Neural progenitor cell (in vitro differentiated cells): ENCODE data around the gene TPPP. TPM values are rescaled to one million over a fixed set of nuclear protein-coding genes. Genes with fewer than 3 reads are reported as not detected.

Experiments
- DNase-seq: peaks from one replicate; pipeline ENCODE4 v3.0.0-alpha.2; 2016; ENCODE audit warnings: low spot score
- H2AFZ ChIP-seq: fragments of 200-600 bp; sonication (generic); replicated peaks from 2 replicates; pipeline ENCODE4 v1.6.1; 2016; ENCODE audit warnings: antibody characterized with exemption
- H3F3A ChIP-seq: fragments of 200-600 bp; sonication (generic); 2 replicates; pipeline ENCODE4 v1.6.1; 2016; ENCODE audit warnings: antibody characterized with exemption, low read depth
- H3K27ac ChIP-seq: fragments of 200-600 bp; sonication (generic); 2 replicates; pipeline ENCODE4 v1.5.1; 2016; ENCODE audit warnings: mild to moderate bottlenecking
- H3K27me3 ChIP-seq: fragments of 200-600 bp; sonication (generic); 2 replicates; pipeline ENCODE4 v1.6.1; 2016; ENCODE audit warnings: mild to moderate bottlenecking, moderate library complexity
- H3K36me3 ChIP-seq: fragments of 200-600 bp; sonication (generic); 2 replicates; pipeline ENCODE4 v1.5.1; 2016
- H3K4me1 ChIP-seq: fragments of 200-600 bp; sonication (generic); 2 replicates; pipeline ENCODE4 v1.6.1; 2016; ENCODE audit warnings: mixed run types
- H3K4me2 ChIP-seq: fragments of 200-600 bp; sonication (generic); 2 replicates; pipeline ENCODE4 v1.6.1; 2016
- H3K4me3 ChIP-seq: fragments of 200-600 bp; sonication (generic); 2 replicates; pipeline ENCODE4 v1.5.1; 2016
- H3K79me2 ChIP-seq: fragments of 200-600 bp; sonication (generic); 2 replicates; pipeline ENCODE4 v1.6.1; 2016; ENCODE audit warnings: low read depth
- H3K9ac ChIP-seq: fragments of 200-600 bp; sonication (generic); 2 replicates; pipeline ENCODE4 v1.6.1; 2016
- H3K9me3 ChIP-seq: fragments of 200-600 bp; sonication (generic); 2 replicates; pipeline ENCODE4 v1.5.1; 2016; ENCODE audit warnings: low read depth
- H4K20me1 ChIP-seq: fragments of 200-600 bp; sonication (generic); 2 replicates; pipeline ENCODE4 v1.6.1; 2016; ENCODE audit warnings: low read depth
- H3K27ac Mint-ChIP-seq: 3 replicates; pipeline ENCODE4 v1.8.0; 2021; ENCODE audit warnings: mixed read lengths
- H3K27me3 Mint-ChIP-seq: 2 replicates; pipeline ENCODE4 v1.8.0; 2022; ENCODE audit warnings: low read depth, mild to moderate bottlenecking, inconsistent platforms, moderate library complexity, mixed read lengths; ENCODE audit not compliant: insufficient read depth
- H3K36me3 Mint-ChIP-seq: 3 replicates; pipeline ENCODE4 v1.8.0; 2021; ENCODE audit warnings: mixed read lengths
- H3K4me1 Mint-ChIP-seq: 3 replicates; pipeline ENCODE4 v1.8.0; 2021; ENCODE audit warnings: mixed read lengths
- H3K4me3 Mint-ChIP-seq: 3 replicates; pipeline ENCODE4 v1.8.0; 2021; ENCODE audit warnings: mild to moderate bottlenecking, moderate library complexity, mixed read lengths
- H3K9me3 Mint-ChIP-seq: 3 replicates; pipeline ENCODE4 v1.8.0; 2020; ENCODE audit warnings: mixed read lengths
- CTCF ChIP-seq: fragments of 200-600 bp; sonication (generic); IDR thresholded peaks from 2 replicates; pipeline ENCODE4 v1.5.1; 2017; ENCODE audit warnings: antibody characterized with exemption, mild to moderate bottlenecking
- EZH2 ChIP-seq: fragments of 200-600 bp; sonication (generic); IDR thresholded peaks from 2 replicates; pipeline ENCODE4 v1.6.1; 2017; ENCODE audit warnings: antibody characterized with exemption, mild to moderate bottlenecking, moderate library complexity
- EZH2phosphoT487 ChIP-seq: fragments of 200-600 bp; sonication (generic); IDR thresholded peaks from 2 replicates; pipeline ENCODE4 v1.6.1; 2017; ENCODE audit warnings: antibody characterized with exemption
- total RNA-seq: library from RNA; depleted of rRNA; stranded (reverse); fragments of >200 nt; gene quantifications from 2 replicates; pipeline ENCODE4 v1.2.3, GENCODE V29; 2015; ENCODE audit warnings: low replicate concordance

Gene TPPP
- total RNA-seq, 1 donor from 2014 or later, result not detected

GRCh38 chr5:669111-669841 is 23.9 kb downstream of the TPPP start:
- Histone ChIP-seq H3K4me1 (peaks cover 8% of the 10 kb centered on the region), H3K4me3 (no peak overlapping the region)
- DNase-seq, result peak; percentile 68

DNA sequence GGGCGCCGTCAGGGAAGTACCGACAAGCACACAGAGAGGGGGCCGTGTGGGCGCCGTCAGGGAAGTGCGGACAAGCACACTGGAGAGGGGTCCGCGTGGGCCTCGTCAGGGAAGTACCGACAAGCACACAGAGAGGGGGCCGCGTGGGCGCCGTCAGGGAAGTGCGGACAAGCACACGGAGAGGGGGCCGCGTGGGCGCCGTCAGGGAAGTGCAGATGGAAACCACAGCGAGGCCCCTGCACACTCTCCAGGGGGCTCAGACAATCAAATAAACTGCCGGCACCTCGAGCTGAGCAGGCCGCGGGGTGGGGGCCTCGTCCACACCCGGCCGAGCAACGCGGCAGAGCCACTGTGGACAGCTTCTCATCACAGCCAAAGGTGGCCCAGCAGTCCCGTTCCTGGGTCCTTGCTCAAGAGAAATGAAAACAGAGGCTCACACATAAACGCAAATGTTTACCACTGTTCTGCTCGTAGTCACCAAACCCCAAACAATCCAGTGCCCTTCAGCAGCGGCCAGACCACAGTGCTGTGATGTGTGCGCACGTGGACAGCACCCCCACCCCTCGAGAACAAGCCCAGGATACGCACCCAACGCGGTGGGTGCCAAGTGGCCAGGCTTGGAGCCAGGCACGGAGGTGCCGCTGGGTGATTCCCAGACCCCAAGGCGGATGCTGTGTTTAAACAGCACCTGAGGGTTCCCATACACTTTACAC is 24.7 kb downstream of the TPPP start:
- Histone ChIP-seq H3K79me2 (no peaks in the 10 kb centered on the region), H3K27me3 (peaks cover 9% of the 10 kb centered on the region), H3K4me1 (peaks cover 6% of the 10 kb centered on the region), H3K4me3 (no peak overlapping the region), H3K4me2 (no peak overlapping the region), H4K20me1 (peaks cover 44% of the 10 kb centered on the region), H2AFZ (no peak overlapping the region), H3K36me3 (no peaks in the 10 kb centered on the region), H3K9ac (no peak overlapping the region), H3K9me3 (no peaks in the 10 kb centered on the region), H3K27ac (no peak overlapping the region), H3F3A (no peaks in the 10 kb centered on the region)
- DNase-seq, result no peak
- Mint-ChIP-seq H3K4me3 (no peak overlapping the region), H3K27me3 (peaks cover 10% of the 10 kb centered on the region), H3K27ac (no peak overlapping the region), H3K4me1 (peaks cover 18% of the 10 kb centered on the region), H3K9me3 (no peaks in the 10 kb centered on the region), H3K36me3 (peaks cover 11% of the 10 kb centered on the region)
- TF ChIP-seq EZH2phosphoT487, result no peak

More at GRCh38 chr5:669111-669841, 23.9 kb downstream of the TPPP start:
- Mint-ChIP-seq H3K9me3 (no peaks in the 10 kb centered on the region), H3K27me3 (peaks cover 10% of the 10 kb centered on the region), H3K4me3 (no peak overlapping the region), H3K36me3 (peaks cover 9% of the 10 kb centered on the region), H3K27ac (no peak overlapping the region), H3K4me1 (peaks cover 16% of the 10 kb centered on the region)
- Histone ChIP-seq H3K9me3 (no peaks in the 10 kb centered on the region), H3K9ac (no peak overlapping the region), H3K27me3 (peaks cover 15% of the 10 kb centered on the region), H3K27ac (no peak overlapping the region), H2AFZ (no peak overlapping the region), H3K36me3 (no peaks in the 10 kb centered on the region), H3K4me2 (no peak overlapping the region), H3K79me2 (no peaks in the 10 kb centered on the region), H4K20me1 (peaks cover 44% of the 10 kb centered on the region), H3F3A (no peaks in the 10 kb centered on the region)
- TF ChIP-seq EZH2phosphoT487, result no peak
- peak; percentile 72 for TF ChIP-seq CTCF

DNA sequence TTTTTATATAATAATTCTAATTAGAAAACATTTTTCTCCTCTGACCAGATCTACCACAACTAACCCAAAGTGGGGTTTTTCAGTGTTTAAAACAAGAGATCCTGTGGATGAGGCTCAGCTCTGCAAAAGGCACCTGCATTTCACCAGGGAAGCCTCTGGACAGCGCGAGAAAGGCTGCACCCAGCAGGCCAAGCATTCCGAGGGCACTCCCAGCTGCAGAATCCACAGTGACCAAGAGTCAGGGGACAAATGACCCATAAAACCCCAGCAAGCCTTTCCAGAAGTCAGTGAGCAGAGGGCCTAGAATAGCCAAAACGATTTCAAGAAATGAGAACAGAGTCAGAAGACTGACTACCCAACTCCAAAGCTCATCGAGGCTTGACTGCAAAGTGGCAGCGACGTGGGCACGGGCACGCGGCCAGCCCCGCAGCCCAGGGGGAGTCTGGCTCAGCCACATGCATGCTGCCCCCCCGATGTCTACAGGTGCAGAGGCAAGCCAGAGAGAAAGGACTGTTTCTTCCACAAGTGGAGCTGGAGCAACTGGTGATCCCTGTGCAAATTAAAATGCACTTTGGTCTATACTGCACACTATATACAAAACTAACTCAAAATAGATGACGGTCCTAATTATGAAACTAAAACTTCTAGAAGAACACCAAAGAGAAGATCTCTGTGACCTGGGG is 26.2 kb downstream of the TPPP start:
- TF ChIP-seq EZH2phosphoT487, result no peak
- TF ChIP-seq CTCF, result no peak
- no peak for TF ChIP-seq EZH2
- H2AFZ ChIP-seq, result no peak overlapping the region
- no peak overlapping the region for H3K4me3 ChIP-seq
- no peak for DNase-seq
- H3K27ac ChIP-seq, result no peak overlapping the region
- no peaks in the 10 kb centered on the region for H3K36me3 ChIP-seq
- no peaks in the 10 kb centered on the region for H3K27me3 ChIP-seq
- peaks cover 5% of the 10 kb centered on the region for H3K27me3 Mint-ChIP-seq
- H3K4me2 ChIP-seq, result no peak overlapping the region
- peak overlapping the region; percentile 2 for H3K27ac Mint-ChIP-seq
- no peaks in the 10 kb centered on the region for H3K4me1 ChIP-seq
- H3K9me3 ChIP-seq, result no peaks in the 10 kb centered on the region
- H3K36me3 Mint-ChIP-seq, result peaks cover 14% of the 10 kb centered on the region
- H3K9ac ChIP-seq, result no peak overlapping the region
- H3K79me2 ChIP-seq, result no peaks in the 10 kb centered on the region
- no peak overlapping the region for H3K4me3 Mint-ChIP-seq
- no peaks in the 10 kb centered on the region for H3K9me3 Mint-ChIP-seq
- peaks cover 34% of the 10 kb centered on the region for H4K20me1 ChIP-seq
- H3F3A ChIP-seq, result no peaks in the 10 kb centered on the region
- peaks cover 8% of the 10 kb centered on the region for H3K4me1 Mint-ChIP-seq
